Astrocyte (in vitro differentiated cells and primary cell): ENCODE results near the gene CERT1. TPM values are rescaled to one million over a fixed set of nuclear protein-coding genes. Genes with fewer than 3 reads are reported as not detected.
A peak's percentile ranks its signal among the peaks of the same experiment; 100 is the strongest.
"Not testable (repeated sequence)": the region's sequence is repeated elsewhere in the genome, so short reads cannot be mapped to it uniquely, and the experiment has no call there.

Experiments used
- DNase-seq: peaks from one replicate; pipeline ENCODE4 v3.0.0-alpha.2; 2010; ENCODE audit warnings: low read depth
- FAIRE-seq: peaks from 2 replicates; lab custom pipeline; 2011; peaks lifted over from hg19 to GRCh38; lab: Jason Lieb, UNC
- H2AFZ ChIP-seq: 2 replicates; pipeline ENCODE4 v1.6.0; 2012; ENCODE audit warnings: low read depth, low read length, inconsistent platforms
- H3K27ac ChIP-seq: 2 replicates; pipeline ENCODE4 v1.5.1; 2011; ENCODE audit warnings: low read depth, low read length, inconsistent platforms
- H3K27me3 ChIP-seq: 2 replicates; pipeline ENCODE4 v1.6.0; 2011; ENCODE audit warnings: low read length, inconsistent platforms; ENCODE audit not compliant: insufficient read depth
- H3K36me3 ChIP-seq: 2 replicates; pipeline ENCODE4 v1.5.1; 2011; ENCODE audit warnings: low read length, inconsistent platforms; ENCODE audit not compliant: insufficient read depth
- H3K4me1 ChIP-seq: 2 replicates; pipeline ENCODE4 v1.5.1; 2011; ENCODE audit warnings: low read length, inconsistent platforms; ENCODE audit not compliant: insufficient read depth
- H3K4me2 ChIP-seq: 2 replicates; pipeline ENCODE4 v1.6.0; 2012; ENCODE audit warnings: low read length, inconsistent platforms
- H3K4me3 ChIP-seq: 2 replicates; pipeline ENCODE4 v1.5.1; 2011; ENCODE audit warnings: low read depth, mild to moderate bottlenecking, low read length, inconsistent platforms; ENCODE audit not compliant: insufficient read depth
- H3K79me2 ChIP-seq: 2 replicates; pipeline ENCODE4 v1.6.0; 2012; ENCODE audit warnings: mild to moderate bottlenecking, low read length, inconsistent platforms; ENCODE audit not compliant: insufficient read depth
- H3K9ac ChIP-seq: 2 replicates; pipeline ENCODE4 v1.6.0; 2012; ENCODE audit warnings: mild to moderate bottlenecking, low read length, inconsistent platforms
- H3K9me3 ChIP-seq: 2 replicates; pipeline ENCODE4 v1.5.1; 2012; ENCODE audit warnings: low read depth, mild to moderate bottlenecking, low read length, inconsistent platforms; ENCODE audit not compliant: insufficient read depth
- H4K20me1 ChIP-seq: 2 replicates; pipeline ENCODE4 v1.6.0; 2012; ENCODE audit warnings: low read length, inconsistent platforms; ENCODE audit not compliant: insufficient read depth
- H3K27ac Mint-ChIP-seq: one replicate; pipeline ENCODE4 v1.8.0; 2021; ENCODE audit warnings: mild to moderate bottlenecking, mixed read lengths; ENCODE audit not compliant: unreplicated experiment
- H3K27me3 Mint-ChIP-seq: one replicate; pipeline ENCODE4 v1.8.0; 2021; ENCODE audit warnings: low read depth, mixed read lengths; ENCODE audit not compliant: unreplicated experiment
- H3K36me3 Mint-ChIP-seq: one replicate; pipeline ENCODE4 v1.8.0; 2021; ENCODE audit warnings: low read depth, mixed read lengths; ENCODE audit not compliant: unreplicated experiment
- H3K4me1 Mint-ChIP-seq: one replicate; pipeline ENCODE4 v1.8.0; 2021; ENCODE audit warnings: low read depth, mixed read lengths; ENCODE audit not compliant: unreplicated experiment
- H3K4me3 Mint-ChIP-seq: one replicate; pipeline ENCODE4 v1.8.0; 2021; ENCODE audit warnings: mild to moderate bottlenecking, moderate library complexity, mixed read lengths; ENCODE audit not compliant: unreplicated experiment
- H3K9me3 Mint-ChIP-seq: one replicate; pipeline ENCODE4 v1.8.0; 2021; ENCODE audit warnings: mild to moderate bottlenecking, mixed read lengths; ENCODE audit not compliant: unreplicated experiment
- EZH2 ChIP-seq: IDR thresholded peaks from 2 replicates; pipeline ENCODE4 v1.6.1; 2012; ENCODE audit warnings: mild to moderate bottlenecking, low read length, inconsistent platforms; ENCODE audit not compliant: insufficient read depth
- total RNA-seq: library from RNA; stranded (reverse); gene quantifications from 2 replicates; pipeline ENCODE4 v1.2.1, GENCODE V29; 2021
- TF ChIP-seq, protein P1 (sequence below): IDR thresholded peaks from 2 replicates; pipeline ENCODE4 v1.5.1; 2011; ENCODE audit warnings: low read depth, mild to moderate bottlenecking, inconsistent platforms, low read length, moderate library complexity; ENCODE audit not compliant: insufficient read depth

Gene CERT1
- total RNA-seq, 1 donor from 2014 or later, result 29.6 TPM

GRCh38 chr5:75498208-75498777, 13.1 kb downstream of the CERT1 start:
- H3K27ac Mint-ChIP-seq, result no peak overlapping the region
- TF ChIP-seq, protein P1, sequence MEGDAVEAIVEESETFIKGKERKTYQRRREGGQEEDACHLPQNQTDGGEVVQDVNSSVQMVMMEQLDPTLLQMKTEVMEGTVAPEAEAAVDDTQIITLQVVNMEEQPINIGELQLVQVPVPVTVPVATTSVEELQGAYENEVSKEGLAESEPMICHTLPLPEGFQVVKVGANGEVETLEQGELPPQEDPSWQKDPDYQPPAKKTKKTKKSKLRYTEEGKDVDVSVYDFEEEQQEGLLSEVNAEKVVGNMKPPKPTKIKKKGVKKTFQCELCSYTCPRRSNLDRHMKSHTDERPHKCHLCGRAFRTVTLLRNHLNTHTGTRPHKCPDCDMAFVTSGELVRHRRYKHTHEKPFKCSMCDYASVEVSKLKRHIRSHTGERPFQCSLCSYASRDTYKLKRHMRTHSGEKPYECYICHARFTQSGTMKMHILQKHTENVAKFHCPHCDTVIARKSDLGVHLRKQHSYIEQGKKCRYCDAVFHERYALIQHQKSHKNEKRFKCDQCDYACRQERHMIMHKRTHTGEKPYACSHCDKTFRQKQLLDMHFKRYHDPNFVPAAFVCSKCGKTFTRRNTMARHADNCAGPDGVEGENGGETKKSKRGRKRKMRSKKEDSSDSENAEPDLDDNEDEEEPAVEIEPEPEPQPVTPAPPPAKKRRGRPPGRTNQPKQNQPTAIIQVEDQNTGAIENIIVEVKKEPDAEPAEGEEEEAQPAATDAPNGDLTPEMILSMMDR, result no peak
- TF ChIP-seq EZH2, result no peak
- Histone ChIP-seq H3K36me3 (no peaks in the 10 kb centered on the region), H3K27ac (no peak overlapping the region), H3K9me3 (no peaks in the 10 kb centered on the region), H3K4me2 (no peak overlapping the region), H3K4me1 (no peaks in the 10 kb centered on the region), H2AFZ (no peak overlapping the region), H3K9ac (no peak overlapping the region), H3K79me2 (peaks cover 21% of the 10 kb centered on the region), H3K4me3 (no peak overlapping the region), H3K27me3 (no peaks in the 10 kb centered on the region), H4K20me1 (peaks cover 27% of the 10 kb centered on the region)
- H3K27me3 Mint-ChIP-seq, result no peaks in the 10 kb centered on the region
- no peak overlapping the region for H3K4me3 Mint-ChIP-seq
- no peak for FAIRE-seq
- no peaks in the 10 kb centered on the region for H3K9me3 Mint-ChIP-seq
- H3K36me3 Mint-ChIP-seq, result peaks cover 10% of the 10 kb centered on the region
- no peak for DNase-seq
- H3K4me1 Mint-ChIP-seq, result no peaks in the 10 kb centered on the region

DNA sequence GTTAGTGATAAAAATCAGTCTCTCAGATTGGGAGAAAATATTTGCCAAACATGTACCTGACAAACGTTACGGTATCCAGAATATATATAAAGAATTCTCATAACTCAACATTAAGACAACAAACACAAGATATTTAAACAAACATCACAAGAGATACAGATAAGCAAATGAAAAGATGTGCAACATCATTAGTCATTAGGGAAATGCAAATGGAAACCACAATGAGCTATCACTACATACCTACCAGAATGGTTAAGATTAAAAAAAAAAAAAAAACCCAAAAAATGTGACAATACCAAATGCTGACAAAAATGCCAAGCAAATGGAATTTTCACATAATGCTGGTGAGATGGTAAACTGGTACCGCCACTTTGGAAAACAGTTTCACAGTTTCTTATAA, 15.4 kb downstream of the CERT1 start:
- no peak overlapping the region for H3K27ac Mint-ChIP-seq
- no peaks in the 10 kb centered on the region for H3K9me3 Mint-ChIP-seq
- Histone ChIP-seq H3K9me3 (no peaks in the 10 kb centered on the region), H3K79me2 (peaks cover 10% of the 10 kb centered on the region), H3K4me2 (no peak overlapping the region), H3K4me1 (no peaks in the 10 kb centered on the region), H4K20me1 (peaks cover 24% of the 10 kb centered on the region), H3K4me3 (no peak overlapping the region), H3K9ac (no peak overlapping the region), H3K27me3 (no peaks in the 10 kb centered on the region), H3K27ac (no peak overlapping the region), H2AFZ (no peak overlapping the region), H3K36me3 (peaks cover 3% of the 10 kb centered on the region)
- TF ChIP-seq, protein P1, result no peak
- no peak for TF ChIP-seq EZH2
- FAIRE-seq, result no peak
- peaks cover 14% of the 10 kb centered on the region for H3K36me3 Mint-ChIP-seq
- no peaks in the 10 kb centered on the region for H3K4me1 Mint-ChIP-seq
- DNase-seq, result peak; percentile 6
- H3K4me3 Mint-ChIP-seq, result no peak overlapping the region
- H3K27me3 Mint-ChIP-seq, result no peaks in the 10 kb centered on the region

- no peaks in the 10 kb centered on the region for H3K9me3 ChIP-seq
- no peak overlapping the region for H3K4me2 ChIP-seq
- FAIRE-seq (no peak), DNase-seq (no peak)
- no peak overlapping the region for H2AFZ ChIP-seq
- Mint-ChIP-seq H3K27me3 (no peaks in the 10 kb centered on the region), H3K27ac (no peak overlapping the region), H3K9me3 (peaks cover 2% of the 10 kb centered on the region), H3K36me3 (peaks cover 18% of the 10 kb centered on the region), H3K4me1 (no peaks in the 10 kb centered on the region), H3K4me3 (no peak overlapping the region)
- H3K4me3 ChIP-seq, result no peak overlapping the region
- H3K79me2 ChIP-seq, result peaks cover 21% of the 10 kb centered on the region
- H3K4me1 ChIP-seq, result no peaks in the 10 kb centered on the region
- H3K36me3 ChIP-seq, result peaks cover 3% of the 10 kb centered on the region
- H3K27ac ChIP-seq, result no peak overlapping the region
- H4K20me1 ChIP-seq, result peaks cover 17% of the 10 kb centered on the region
- TF ChIP-seq EZH2, result no peak
- TF ChIP-seq, protein P1, result no peak
- no peak overlapping the region for H3K9ac ChIP-seq
- no peaks in the 10 kb centered on the region for H3K27me3 ChIP-seq
Observed at GRCh38 chr5:75491621-75492020, 19.8 kb downstream of the CERT1 start.

DNA sequence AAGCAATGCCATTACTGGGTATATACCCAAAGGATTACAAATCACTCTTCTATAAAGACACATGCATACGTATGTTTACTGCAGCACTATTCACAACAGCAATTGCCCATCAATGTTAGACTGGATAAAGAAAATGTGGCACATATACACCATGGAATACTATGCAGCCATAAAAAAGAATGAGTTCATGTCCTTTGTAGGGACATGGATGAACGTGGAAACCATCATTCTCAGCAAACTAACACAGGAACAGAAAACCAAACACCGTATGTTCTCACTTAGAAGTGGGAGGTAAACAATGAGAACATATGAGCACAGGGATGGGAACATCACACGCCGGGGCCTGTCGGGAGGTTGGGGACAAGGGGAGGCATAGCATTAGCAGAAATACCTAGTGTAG, 21.6 kb downstream of the CERT1 start:
- not testable (repeated sequence) for H3K4me1 Mint-ChIP-seq, H3K27me3 Mint-ChIP-seq, FAIRE-seq, H3K4me1 ChIP-seq, H3K27ac ChIP-seq, H3K27ac Mint-ChIP-seq, H2AFZ ChIP-seq, H3K9me3 Mint-ChIP-seq, H3K4me3 ChIP-seq, H3K9ac ChIP-seq, H3K4me2 ChIP-seq, H3K9me3 ChIP-seq, H3K27me3 ChIP-seq, H3K36me3 ChIP-seq, DNase-seq, H3K4me3 Mint-ChIP-seq
- H4K20me1 ChIP-seq, result peaks cover 22% of the 10 kb centered on the region
- H3K36me3 Mint-ChIP-seq, result peaks cover 18% of the 10 kb centered on the region
- peaks cover 28% of the 10 kb centered on the region for H3K79me2 ChIP-seq
